GM21381 (cell line): ENCODE results near the gene EEF1AKMT4.

Experiments
- ATAC-seq: cut with Tn5 transposase; IDR thresholded peaks from one replicate; pipeline ENCODE4 v1.9.1; 2021; ENCODE audit warnings: mild to moderate bottlenecking, moderate library complexity; ENCODE audit not compliant: unreplicated experiment

Gene EEF1AKMT4

GRCh38 chr3:184235381-184236032, 14.0 kb upstream of the EEF1AKMT4 start:
- no peak for ATAC-seq

DNA sequence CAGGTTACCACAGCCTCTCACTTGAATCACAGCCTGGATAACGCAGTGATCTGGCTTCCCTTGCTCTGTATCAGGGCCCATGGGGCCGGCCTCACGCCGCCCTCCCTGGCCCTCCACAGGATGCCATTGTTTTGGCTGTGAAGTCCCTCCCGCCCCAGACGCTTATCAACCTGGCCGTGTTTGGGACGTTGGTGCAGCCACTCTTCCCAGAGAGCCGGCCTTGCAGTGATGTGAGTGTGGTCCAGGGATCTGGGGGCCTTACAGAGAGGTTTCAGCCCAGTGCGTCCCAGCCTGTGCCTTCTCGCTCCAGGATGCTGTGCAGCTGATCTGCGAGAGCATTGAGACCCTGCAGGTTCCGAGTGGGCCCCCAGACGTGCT, 13.4 kb upstream of the EEF1AKMT4 start:
- ATAC-seq = no peak

- ATAC-seq = no peak
Measured at GRCh38 chr3:184236636-184237035, 12.8 kb upstream of the EEF1AKMT4 start.

- ATAC-seq = no peak
Measured at GRCh38 chr3:184237211-184237610, 12.3 kb upstream of the EEF1AKMT4 start.

DNA sequence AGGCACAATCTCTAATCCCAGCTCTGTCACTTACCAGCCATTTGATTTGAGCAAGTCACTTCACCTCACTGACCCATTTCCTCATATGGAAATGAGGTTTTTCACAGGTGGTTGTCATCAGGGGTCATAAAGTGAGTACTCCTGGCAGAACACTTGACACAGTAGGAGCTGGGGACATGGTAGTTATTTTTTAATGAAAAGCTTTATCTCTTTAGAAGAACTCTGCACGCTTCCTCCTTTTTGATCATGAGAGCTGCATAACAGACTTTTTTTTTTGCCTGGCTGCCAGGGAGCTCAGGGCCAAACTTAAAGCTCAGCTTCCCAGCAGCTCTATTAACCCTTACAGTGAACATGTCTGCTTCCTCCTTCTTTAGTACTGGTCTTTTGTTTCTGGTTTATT, 11.7 kb upstream of the EEF1AKMT4 start:
- ATAC-seq = no peak

GRCh38 chr3:184238246-184238818, 11.1 kb upstream of the EEF1AKMT4 start:
- ATAC-seq = no peak

GRCh38 chr3:184239221-184239620, 10.3 kb upstream of the EEF1AKMT4 start:
- ATAC-seq = no peak

DNA sequence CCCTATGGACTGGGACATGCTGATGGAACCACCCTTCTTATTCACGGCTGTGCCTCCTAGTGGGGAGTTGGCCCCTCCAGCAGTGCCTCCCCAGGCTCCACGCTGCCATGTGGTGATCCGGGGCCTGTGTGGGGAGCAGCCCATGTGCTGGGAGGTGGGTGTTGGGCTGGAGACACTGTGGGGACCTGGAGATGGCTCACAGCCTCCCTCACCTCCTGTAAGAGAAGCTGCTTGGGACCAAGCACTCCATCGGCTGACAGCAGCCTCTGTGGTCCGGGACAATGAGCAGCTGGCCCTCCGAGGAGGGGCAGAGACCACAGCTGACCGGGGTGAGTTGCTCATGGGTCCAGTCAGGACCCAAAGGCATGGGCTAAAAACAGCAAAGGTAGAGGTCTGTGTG, 9.8 kb upstream of the EEF1AKMT4 start:
- ATAC-seq = no peak

DNA sequence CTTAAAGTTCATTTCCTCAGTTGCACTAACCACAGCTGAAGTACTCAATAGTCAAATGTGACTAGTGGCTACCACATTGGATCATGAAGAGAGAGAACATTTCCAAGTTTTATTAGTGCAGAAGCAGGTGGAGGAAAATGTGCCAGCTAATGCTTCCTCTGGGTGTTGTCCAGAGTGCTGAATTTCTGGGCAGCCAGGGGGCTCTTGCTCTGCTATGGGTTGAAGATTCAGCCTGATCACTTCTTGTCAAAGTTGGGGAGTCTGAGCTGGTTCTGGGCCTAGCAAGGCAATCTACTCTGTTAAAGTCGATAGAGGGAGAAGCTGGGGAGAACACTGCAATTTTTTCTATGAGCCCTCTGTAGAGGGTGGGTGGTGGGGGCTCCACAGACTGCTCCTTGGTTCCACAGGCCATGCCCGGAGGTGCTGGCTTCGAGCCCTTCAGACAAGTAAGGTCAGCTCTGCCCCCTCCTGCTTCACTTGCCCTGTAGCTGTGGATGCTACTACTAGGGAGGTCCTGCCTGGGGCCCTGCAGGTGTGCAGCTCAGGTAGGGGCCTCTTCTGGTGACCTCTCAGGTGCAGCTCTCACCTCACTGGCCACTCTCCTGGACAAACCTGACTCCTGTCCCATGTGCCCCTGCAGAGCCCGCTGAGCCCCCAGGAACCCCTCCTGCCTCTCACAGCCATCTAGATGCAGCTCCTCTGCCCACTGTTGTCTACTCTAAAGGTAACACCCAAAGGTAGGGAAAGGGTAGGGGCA, 8.9 kb upstream of the EEF1AKMT4 start:
- no peak for ATAC-seq

GRCh38 chr3:184241141-184241446, 8.4 kb upstream of the EEF1AKMT4 start:
- no peak for ATAC-seq

GRCh38 chr3:184241447-184242296, 7.8 kb upstream of the EEF1AKMT4 start:
- ATAC-seq = no peak

GRCh38 chr3:184242297-184242685, 7.2 kb upstream of the EEF1AKMT4 start:
- no peak for ATAC-seq

GRCh38 chr3:184248454-184249411, 739 bp upstream of the EEF1AKMT4 start, which contains the start of gene ALG3:
ALG3 (minus strand) TSS chr3:184248962; CDS start chr3:184248940, 22 bp downstream.
- ATAC-seq = peak; percentile 50

DNA sequence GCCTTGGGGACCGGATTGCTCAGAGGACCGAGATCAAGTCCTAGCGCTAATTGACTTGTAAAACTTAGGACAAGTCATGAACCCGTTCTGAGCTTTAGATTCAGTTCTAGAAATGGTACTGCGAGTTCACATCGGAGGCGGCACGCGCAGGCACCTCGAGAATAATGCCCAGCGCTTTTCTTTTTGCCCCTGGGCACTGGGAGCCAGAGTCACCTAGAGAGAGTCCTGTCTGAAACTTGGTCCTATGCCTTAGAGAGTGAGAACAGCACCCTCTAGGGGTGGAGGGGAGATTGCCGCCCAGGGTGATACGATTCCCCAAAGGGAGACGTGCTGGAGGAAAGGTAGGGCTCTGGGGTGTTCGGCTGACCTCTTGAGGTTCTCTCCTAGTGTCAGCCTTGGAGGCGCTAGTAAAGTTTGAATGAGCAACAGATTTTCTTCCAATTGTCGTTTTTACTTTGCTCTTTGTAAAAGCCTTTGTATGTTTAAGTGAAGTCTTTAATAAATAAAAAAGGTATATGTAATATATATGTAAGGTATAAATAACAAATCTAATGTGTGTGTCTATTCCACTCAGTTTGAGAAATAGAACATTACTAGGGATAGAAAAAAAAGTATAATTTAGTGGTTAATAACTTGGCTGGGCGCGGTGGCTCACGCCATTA, 826 bp downstream of the EEF1AKMT4 start:
- ATAC-seq = peak; percentile 60

- ATAC-seq = no peak
Measured at GRCh38 chr3:184255291-184256039, 6.0 kb downstream of the EEF1AKMT4 start.

- no peak for ATAC-seq
Measured at GRCh38 chr3:184257083-184257915, 7.8 kb downstream of the EEF1AKMT4 start.

GRCh38 chr3:184258926-184259325, 9.5 kb downstream of the EEF1AKMT4 start:
- ATAC-seq = no peak

GRCh38 chr3:184259396-184259877, 10.0 kb downstream of the EEF1AKMT4 start:
- ATAC-seq = no peak
